GM08714 (cell line): ENCODE data around the gene CALCOCO2.

Source experiments
- H3K4me3 ChIP-seq: fragments of 200-500 bp; sonication (Bioruptor generic); 2 replicates; pipeline ENCODE4 v1.5.1; 2014; ENCODE audit warnings: mild to moderate bottlenecking, low read length, inconsistent platforms
- ZNF274 ChIP-seq: IDR thresholded peaks from 2 replicates; pipeline ENCODE4 v1.6.1; 2012; ENCODE audit warnings: mild to moderate bottlenecking, low read depth, low read length

The CALCOCO2 gene

DNA sequence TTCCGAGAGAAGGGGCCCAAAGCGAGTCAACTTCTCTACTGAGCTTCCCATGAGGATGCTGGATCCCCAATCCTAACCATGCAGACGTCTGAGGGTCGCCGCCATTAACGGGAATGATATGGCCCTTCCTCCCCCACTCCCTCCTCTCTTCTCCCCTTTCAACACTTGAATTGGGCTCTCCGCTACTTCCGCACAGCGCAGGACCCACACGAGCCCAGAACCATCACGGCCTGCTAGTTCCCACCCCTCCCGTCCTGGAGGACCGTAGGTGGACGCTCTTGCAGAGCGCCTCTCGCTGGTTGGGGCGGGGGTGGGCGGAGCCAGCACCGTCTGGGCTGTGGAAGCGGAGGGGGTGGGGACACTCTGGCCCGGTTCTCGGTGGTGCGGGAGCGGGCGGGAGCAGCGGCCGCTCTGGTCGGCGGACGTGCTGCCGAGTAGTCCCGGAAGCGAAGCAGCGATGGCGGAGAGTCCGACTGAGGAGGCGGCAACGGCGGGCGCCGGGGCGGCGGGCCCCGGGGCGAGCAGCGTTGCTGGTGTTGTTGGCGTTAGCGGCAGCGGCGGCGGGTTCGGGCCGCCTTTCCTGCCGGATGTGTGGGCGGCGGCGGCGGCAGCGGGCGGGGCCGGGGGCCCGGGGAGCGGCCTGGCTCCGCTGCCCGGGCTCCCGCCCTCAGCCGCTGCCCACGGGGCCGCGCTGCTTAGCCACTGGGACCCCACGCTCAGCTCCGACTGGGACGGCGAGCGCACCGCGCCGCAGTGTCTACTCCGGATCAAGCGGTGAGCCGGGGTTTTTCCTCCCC lies 77.4 kb downstream of the CALCOCO2 start, which contains the start of gene UBE2Z:
Gene UBE2Z (plus strand): TSS at position 361 of the 797 bp plus-strand sequence. CDS start 97 bp downstream, at position 458.
- no peak for TF ChIP-seq ZNF274
- H3K4me3 ChIP-seq: peak within 1 kb of the TSS; percentile 91

DNA sequence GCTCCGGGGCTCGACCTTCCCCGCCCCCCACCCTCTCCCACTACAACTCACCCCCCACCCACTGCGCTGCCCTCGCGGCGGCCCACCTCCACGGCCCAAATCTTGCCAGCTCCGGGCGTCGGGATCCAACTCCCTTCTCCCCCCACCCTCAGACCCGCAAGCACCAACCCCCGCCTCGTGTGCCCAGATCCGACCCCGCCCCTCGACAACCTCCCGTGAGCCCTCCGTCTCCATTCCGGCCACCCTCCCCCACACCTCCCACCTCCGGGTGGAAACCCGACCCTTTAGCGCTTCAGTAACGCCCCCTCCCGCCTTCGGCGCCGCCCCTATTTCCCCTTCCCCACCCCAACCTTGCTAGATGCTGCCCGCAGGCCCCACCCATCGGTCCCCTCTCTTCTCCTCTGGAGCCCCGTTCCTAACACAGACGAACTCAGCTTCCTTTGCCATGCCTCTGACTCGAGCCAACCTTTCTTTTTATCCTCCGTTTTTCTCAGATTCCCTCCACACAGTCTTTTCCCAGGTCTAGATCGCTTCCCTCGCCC lies 78.1 kb downstream of the CALCOCO2 start:
- TF ChIP-seq ZNF274: no peak
- H3K4me3 ChIP-seq: peak overlapping the region; percentile 91

DNA sequence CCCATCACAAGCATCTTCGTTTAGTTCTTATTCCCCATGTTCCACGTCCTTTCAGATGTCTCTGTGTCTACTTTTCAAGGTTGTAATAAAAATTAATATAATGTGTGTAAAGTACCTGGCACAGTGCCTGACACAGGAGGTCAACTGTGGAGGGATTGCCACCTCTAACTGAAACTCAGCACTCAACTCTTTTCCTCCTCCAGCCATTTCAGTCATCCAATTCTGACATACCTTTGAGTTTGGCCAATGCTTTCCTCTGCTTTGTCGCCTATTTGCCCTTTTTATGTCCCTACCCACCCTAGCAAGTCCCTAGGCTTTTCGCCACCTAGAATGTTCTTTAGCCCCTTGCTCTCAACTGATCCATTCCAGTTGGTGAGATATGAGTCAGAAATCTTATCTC lies 78.9 kb downstream of the CALCOCO2 start:
- H3K4me3 ChIP-seq: peak overlapping the region; percentile 91
- TF ChIP-seq ZNF274: no peak

DNA sequence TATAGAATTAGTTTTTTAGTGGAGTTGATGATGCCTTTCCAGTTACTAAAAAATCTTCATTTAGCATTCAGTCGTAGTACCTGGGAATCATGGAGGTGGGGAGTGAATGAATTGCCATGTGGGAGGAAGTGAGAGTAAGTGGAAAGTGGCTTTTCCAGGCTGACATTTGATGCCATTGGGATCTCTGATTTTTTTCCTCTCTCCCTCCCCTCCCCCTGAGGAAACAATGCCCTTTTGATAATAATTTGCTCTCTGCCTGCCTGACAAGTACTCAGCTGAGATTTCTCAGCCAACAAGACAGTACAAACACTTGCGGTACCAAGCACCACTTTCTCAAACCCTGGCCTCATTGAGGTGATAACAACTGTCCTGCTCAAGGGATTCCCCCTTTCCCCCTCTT lies 79.5 kb downstream of the CALCOCO2 start:
- peak overlapping the region; percentile 91 for H3K4me3 ChIP-seq
- no peak for TF ChIP-seq ZNF274

DNA sequence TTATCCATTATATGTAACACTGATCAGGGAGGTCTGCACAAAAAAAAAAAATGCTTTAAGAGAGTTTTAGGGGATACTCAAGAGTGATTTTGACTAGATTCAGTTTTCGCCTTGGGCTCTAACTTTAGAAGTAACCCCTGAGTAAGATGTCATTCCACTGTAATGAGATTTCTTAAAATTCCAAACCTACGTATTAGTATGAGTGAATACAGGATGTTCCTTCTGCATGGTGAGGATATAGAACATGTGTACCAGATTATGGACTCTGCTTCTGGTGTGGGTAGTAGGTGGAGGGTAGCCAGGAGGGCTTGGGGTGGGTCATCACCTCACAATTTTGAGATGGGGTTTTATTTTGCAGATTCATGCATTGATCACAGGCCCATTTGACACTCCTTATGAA lies 81.6 kb downstream of the CALCOCO2 start:
- H3K4me3 ChIP-seq: no peak overlapping the region
- no peak for TF ChIP-seq ZNF274
